ENCODE data around the gene NPC2.
A peak's percentile ranks its signal among the peaks of the same experiment; 100 is the strongest.

The NPC2 gene

DNA sequence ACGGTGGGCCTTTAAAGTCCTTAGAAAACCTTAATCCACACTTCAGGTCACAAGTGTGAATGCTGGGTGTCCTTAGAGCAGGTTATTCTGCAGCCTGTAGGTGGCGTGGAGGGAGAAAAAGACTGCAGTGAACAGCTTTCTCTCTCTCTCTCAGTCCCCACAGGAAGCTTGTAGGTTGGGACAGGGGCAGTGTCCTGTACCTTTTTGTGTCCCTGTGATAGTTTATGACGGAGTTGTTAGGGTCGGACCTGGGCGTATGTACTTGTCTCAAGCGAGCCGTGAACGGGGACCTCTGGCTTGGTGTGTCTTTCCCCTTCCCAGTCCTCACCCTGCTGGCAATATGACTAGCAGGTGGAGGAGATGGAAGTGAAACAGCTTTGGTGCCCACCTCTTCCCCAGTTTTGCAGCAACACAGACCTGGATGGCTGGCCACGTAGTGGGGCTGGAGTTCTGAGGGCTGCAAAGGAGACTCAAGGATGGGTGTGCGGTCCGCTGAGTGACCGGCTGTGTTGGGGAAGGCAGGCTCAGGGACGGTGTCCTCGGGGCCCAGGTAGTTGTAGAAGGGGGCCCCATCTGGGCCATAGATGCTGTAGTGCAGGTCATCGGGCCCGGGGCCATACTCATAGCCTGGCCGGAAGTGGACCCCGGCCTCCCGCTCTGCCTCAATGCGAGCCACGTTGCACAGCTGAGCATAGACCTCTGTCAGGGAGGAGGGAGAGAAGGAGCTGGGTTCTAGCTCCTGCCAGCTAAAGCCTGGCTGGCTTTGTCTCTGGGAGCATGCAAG is 9.3 kb upstream of the NPC2 start:
- Mint-ChIP-seq H3K9me3 (no peaks in the 10 kb centered on the region), H3K27ac (no peak overlapping the region), H3K4me1 (no peaks in the 10 kb centered on the region), H3K36me3 (ENCODE audit: low read depth) (peaks cover 1% of the 10 kb centered on the region), H3K27me3 (no peaks in the 10 kb centered on the region), H3K4me3 (no peak overlapping the region)
- ATAC-seq (peak; percentile 38), DNase-seq (no peak)

DNA sequence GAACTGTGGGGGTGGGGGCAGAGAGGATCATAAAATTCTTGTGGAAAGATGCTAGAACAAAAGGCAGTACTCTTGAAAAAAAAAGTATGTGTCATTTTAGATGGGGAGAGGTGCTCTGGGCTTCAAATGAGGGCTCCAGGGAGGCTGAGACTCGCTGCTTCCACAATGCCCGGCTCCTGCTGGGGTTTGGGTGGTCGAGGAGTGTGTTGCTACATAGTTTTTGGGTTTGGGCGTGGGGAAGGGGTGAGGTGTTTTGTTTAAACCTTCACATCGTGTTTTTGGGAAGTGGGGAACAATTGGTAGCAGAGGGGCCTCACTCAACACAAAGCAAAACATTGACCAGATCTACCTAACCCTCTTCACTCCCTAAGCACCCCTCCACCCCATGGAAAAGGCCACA is 8.6 kb upstream of the NPC2 start:
- DNase-seq (no peak), ATAC-seq (no peak)
- Mint-ChIP-seq H3K4me3 (no peak overlapping the region), H3K4me1 (no peaks in the 10 kb centered on the region), H3K9me3 (no peaks in the 10 kb centered on the region), H3K27ac (no peak overlapping the region), H3K27me3 (no peaks in the 10 kb centered on the region), H3K36me3 (ENCODE audit: low read depth) (peaks cover 1% of the 10 kb centered on the region)

DNA sequence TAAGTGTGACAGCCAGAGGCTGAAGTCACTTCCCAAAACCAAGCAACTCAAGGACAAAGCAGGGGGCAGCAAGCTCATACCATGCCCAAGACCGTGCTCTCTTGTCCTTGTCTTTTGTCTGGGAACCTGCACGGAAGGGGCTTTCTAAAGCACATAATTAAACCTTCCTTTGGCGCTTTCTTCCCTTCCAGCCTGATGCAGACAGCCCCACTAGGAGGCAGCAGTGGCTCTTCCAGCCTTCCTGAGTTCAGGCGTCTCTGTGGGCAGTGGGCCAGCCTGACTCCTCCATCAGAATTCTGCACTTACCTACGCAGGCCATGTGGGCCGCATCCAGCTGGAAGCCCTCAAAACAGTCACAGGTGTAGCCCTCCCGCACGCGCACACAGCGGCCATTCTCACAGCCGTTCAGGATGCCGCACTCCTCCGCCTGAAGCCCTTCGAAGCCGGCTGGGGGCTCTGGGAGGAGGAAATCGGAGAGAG is 8.1 kb upstream of the NPC2 start:
- ATAC-seq = no peak
- Mint-ChIP-seq H3K4me3 (no peak overlapping the region), H3K4me1 (no peaks in the 10 kb centered on the region), H3K27ac (no peak overlapping the region), H3K9me3 (no peaks in the 10 kb centered on the region), H3K36me3 (ENCODE audit: low read depth) (peaks cover 3% of the 10 kb centered on the region), H3K27me3 (no peaks in the 10 kb centered on the region)
- no peak for DNase-seq

DNA sequence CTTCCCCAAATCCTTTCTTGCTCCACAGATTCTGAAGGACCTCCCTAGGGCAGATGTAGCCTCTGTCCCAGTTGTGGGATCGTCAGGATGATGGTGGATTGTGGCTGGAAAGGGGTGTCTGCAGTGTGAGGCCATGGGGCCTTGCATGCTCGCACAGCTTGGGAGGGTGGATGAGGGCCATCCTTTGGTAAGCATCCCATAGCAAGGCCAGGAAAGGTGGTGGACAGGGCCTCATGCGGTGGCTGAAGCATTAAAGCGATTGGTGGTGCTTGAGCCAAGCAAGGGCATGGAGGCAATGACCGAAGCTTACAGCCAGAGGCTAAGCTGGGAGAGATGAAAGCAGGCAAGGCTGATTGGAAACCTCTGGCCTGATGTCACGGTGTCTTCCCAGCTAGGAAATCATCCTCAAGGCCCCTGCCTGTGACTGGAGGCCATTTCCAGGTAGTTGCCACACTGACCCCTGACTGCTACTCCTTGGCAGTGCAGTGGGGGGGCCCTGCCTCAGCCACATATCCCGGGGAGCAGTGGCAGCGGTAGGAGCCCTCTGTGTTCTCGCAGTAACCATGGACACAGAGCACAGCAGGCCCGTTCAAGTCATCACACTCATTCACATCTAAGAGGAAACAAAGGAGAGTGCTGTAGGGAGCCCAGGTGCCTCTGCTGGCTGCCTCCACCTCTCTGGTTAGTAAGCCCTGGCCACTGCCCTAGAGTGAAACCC is 7.5 kb upstream of the NPC2 start:
- no peaks in the 10 kb centered on the region for H3K27me3 Mint-ChIP-seq

DNA sequence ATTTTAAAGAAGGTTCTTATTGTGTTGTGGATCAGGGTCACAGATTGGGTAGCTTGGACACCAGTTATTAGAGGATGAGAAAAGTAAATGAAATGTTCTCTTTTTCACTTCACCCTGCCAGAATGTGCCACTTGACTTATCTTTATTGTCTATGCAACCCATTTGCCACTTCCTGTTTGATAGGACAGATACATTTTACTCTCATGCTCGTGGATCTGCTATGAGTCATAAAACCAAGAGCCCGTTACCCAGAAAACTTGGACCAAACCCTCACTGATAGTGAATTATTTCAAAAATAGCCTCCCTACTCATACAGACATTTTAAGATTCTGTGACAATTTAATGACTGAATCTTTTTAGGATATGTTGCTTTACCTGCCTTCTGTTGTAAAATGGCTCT is 2.3 kb upstream of the NPC2 start:
- H3K4me3 Mint-ChIP-seq = no peak overlapping the region
- no peaks in the 10 kb centered on the region for H3K27me3 Mint-ChIP-seq
- peaks cover 24% of the 10 kb centered on the region for H3K4me1 Mint-ChIP-seq
- H3K36me3 Mint-ChIP-seq (ENCODE audit: low read depth) = peaks cover 3% of the 10 kb centered on the region
- H3K9me3 Mint-ChIP-seq = no peaks in the 10 kb centered on the region
- no peak for DNase-seq
- no peak for ATAC-seq
- peak overlapping the region; percentile 90 for H3K27ac Mint-ChIP-seq

More for the DNA sequence above, 7.5 kb upstream of the NPC2 start:
- peaks cover 3% of the 10 kb centered on the region for H3K36me3 Mint-ChIP-seq (ENCODE audit: low read depth)
- DNase-seq (no peak), ATAC-seq (no peak)
- H3K4me1 Mint-ChIP-seq = peaks cover 4% of the 10 kb centered on the region
- H3K4me3 Mint-ChIP-seq = no peak overlapping the region
- no peak overlapping the region for H3K27ac Mint-ChIP-seq
- H3K9me3 Mint-ChIP-seq = no peaks in the 10 kb centered on the region

DNA sequence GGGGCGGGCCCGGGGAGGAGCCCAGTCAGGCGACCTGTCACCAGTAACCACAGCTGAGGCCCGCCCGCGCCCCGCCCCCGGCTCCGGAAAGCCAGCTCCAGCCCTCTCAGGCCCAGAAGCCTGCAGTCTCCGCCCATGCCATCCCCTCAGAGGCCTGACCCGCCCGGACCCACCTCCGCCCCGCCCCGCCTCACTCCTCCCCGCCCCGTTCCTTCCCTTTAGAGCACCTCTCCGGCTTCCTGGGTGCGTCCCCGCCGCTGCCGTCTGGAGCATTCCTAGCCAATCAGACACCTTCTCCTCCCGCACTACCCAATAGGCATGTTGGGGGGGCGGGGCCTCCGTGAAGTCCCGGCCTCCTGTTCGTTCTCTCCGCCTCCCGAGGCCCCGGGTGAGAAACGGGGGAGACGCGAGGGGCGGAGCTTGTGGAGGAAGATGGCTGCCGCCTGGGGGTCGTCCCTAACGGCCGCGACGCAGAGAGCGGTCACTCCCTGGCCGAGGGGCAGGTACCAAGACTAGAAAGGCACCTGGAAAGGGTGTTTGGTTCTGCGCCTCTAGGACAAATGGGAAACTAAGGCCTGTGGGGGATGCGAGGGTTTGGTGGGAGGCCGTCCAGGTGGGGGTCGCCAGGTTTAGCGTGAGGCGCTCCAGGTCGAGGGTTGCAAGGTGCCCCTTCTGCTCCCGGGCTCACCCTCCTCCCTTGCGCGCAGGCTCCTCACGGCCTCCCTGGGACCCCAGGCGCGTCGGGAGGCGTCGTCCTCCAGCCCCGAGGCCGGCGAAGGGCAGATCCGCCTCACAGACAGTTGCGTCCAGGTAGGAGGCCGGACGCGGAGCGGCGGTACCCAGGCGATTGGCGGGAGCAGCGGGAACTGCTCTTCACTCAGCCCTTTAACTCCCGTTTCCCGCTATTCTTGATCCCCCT is 497 bp upstream of the NPC2 start, which contains the start of gene ISCA2:
TSS of gene ISCA2 (plus strand) at position 423 of the 919 bp plus-strand sequence. CDS start at position 433, 10 bp downstream.
- H3K4me1 Mint-ChIP-seq = peaks cover 34% of the 10 kb centered on the region
- no peak within 1 kb of the TSS for H3K4me3 Mint-ChIP-seq
- no peaks in the 10 kb centered on the region for H3K27me3 Mint-ChIP-seq
- H3K9me3 Mint-ChIP-seq = no peaks in the 10 kb centered on the region
- DNase-seq = peak; percentile 100
- H3K27ac Mint-ChIP-seq = peak within 1 kb of the TSS; percentile 90
- peaks cover 2% of the 10 kb centered on the region for H3K36me3 Mint-ChIP-seq (ENCODE audit: low read depth)
- peak; percentile 97 for ATAC-seq

DNA sequence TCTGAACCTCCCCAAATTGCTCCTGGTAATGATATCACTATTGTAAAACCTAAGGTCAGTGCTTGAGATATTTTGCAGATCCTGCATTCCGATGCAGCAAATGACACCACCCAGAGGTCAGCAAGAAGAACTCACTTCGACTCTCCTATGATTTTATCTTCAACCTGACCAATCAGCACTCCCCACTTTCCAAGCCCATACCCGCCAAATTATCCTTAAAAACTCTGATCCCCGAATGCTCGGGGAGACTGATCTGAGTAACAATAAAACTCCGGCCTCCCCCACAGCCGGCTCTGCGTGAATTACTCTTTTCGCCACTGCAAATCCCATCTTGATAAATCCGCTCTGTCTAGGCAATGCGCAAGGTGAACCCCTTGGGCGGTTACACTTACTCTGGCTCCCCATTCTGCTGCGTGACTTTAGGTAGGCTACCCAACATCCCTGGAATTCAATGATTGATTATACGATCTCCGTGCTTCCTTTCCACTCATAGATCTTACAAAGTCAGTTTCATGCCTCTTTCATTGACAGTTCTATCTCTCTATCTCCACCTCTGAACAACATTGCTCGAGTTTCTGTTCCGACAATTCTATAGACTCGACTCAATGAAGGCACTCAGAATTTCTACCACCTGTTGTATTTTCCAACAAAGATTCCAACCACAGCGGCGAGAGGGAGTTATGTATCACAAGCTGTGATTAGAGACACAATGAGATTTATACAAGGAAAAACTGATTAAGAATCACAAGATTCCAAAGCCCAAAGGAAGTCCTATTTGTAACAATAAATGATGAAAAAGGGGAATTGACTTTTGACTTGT is 939 bp downstream of the NPC2 start:
- Mint-ChIP-seq H3K9me3 (no peaks in the 10 kb centered on the region), H3K4me3 (no peak overlapping the region), H3K27ac (no peak overlapping the region), H3K4me1 (peaks cover 34% of the 10 kb centered on the region), H3K36me3 (ENCODE audit: low read depth) (peaks cover 2% of the 10 kb centered on the region), H3K27me3 (no peaks in the 10 kb centered on the region)
- no peak for DNase-seq
- no peak for ATAC-seq

DNA sequence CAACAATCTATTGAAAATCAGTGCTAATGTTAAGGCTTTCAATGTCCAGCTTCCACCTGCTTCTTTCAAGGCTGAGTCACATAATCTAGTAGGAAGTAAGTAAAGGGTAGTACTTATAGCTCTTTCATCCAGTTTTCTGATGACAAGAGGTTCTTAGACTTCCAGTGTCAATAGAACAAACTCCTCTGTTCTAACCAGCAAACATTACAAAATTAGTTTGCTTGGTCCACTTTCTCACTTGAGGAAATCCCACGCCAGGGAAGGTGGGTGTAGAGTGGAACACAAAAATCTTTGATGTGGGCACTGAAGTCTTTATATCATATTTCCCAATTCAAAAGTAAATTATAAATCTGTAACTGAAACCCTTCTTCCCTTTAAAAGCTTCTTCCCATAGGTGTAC is 2.6 kb downstream of the NPC2 start:
- H3K4me1 Mint-ChIP-seq = peaks cover 29% of the 10 kb centered on the region
- no peaks in the 10 kb centered on the region for H3K9me3 Mint-ChIP-seq
- DNase-seq (no peak), ATAC-seq (no peak)
- no peaks in the 10 kb centered on the region for H3K27me3 Mint-ChIP-seq
- no peak overlapping the region for H3K4me3 Mint-ChIP-seq
- no peak overlapping the region for H3K27ac Mint-ChIP-seq
- no peaks in the 10 kb centered on the region for H3K36me3 Mint-ChIP-seq (ENCODE audit: low read depth)

DNA sequence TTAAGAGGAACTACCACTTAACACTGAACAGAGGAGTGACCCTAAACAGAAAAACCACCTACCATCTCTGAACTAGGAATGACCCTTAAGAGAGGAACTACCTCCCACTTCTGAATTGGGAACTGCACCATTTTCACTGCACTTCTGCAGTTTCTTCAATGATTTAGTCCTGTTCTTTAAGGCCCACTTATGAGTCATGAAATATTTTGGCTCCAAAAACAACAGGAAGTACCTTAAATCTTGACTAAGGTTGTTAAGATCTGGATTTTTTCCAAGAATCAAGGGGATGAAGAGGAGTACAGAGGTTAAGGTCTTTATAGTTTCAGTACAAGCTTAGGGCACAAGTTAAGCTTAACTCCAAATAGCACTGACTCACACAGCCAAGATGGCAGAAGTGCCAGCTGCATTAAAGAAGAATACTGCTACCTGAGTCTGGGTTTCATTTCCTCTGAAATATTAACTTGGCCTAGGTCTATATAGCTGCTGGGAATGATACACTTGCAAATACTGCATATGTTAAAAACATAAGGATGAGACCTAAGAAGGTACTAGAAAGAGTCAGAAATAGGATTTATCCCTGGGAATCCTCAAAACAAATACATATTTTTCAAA is 4.2 kb downstream of the NPC2 start:
- DNase-seq = no peak
- no peak for ATAC-seq
- H3K27me3 Mint-ChIP-seq = no peaks in the 10 kb centered on the region
- H3K27ac Mint-ChIP-seq = peak overlapping the region; percentile 46
- peaks cover 15% of the 10 kb centered on the region for H3K4me1 Mint-ChIP-seq
- H3K36me3 Mint-ChIP-seq (ENCODE audit: low read depth) = no peaks in the 10 kb centered on the region
- no peaks in the 10 kb centered on the region for H3K9me3 Mint-ChIP-seq
- H3K4me3 Mint-ChIP-seq = no peak overlapping the region

DNA sequence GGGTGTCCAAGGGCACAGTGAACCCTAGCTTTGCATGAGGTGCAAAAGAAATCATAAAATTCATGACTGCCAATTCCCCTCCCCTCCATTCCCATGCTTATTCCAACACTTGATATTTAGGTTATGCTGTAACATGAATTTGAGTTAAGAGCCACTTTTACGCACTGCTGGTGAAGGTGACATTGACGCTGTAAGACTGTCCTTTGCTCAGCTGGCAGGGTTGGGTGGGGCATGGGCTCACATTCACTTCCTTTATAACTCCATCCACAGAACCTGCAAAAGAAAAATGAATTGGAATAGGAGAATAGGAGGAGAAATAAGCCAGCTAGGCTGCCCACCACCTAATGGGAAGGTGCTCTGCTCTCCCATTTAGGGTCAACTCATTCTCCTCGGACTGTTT is 6.9 kb downstream of the NPC2 start:
- Mint-ChIP-seq H3K9me3 (no peaks in the 10 kb centered on the region), H3K36me3 (ENCODE audit: low read depth) (peaks cover 3% of the 10 kb centered on the region), H3K27me3 (no peaks in the 10 kb centered on the region), H3K4me1 (peaks cover 11% of the 10 kb centered on the region), H3K4me3 (no peak overlapping the region), H3K27ac (no peak overlapping the region)
- DNase-seq = no peak
- no peak for ATAC-seq

DNA sequence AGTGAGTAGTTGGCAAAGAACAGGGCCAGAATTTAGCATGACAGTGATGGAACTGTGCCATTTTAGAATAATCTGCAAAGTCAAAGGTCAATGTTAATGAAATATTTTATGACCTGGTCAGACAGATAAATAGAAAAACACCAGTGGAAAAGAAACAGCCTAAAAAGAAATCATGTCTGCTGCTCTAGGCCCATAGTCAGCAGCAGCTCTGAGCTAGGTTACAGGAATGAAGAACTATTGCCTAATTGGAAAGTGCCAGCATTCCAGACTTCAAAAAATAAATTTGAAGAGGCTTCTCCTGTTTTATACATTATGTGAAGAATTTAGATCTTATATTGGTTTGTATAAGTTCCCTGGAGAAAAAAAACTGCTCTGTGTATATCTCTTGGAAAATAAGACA is 9.8 kb downstream of the NPC2 start:
- ATAC-seq (no peak), DNase-seq (no peak)
- peaks cover 3% of the 10 kb centered on the region for H3K36me3 Mint-ChIP-seq (ENCODE audit: low read depth)
- H3K9me3 Mint-ChIP-seq = no peaks in the 10 kb centered on the region
- H3K4me1 Mint-ChIP-seq = no peaks in the 10 kb centered on the region
- H3K27ac Mint-ChIP-seq = no peak overlapping the region
- no peak overlapping the region for H3K4me3 Mint-ChIP-seq
- no peaks in the 10 kb centered on the region for H3K27me3 Mint-ChIP-seq

DNA sequence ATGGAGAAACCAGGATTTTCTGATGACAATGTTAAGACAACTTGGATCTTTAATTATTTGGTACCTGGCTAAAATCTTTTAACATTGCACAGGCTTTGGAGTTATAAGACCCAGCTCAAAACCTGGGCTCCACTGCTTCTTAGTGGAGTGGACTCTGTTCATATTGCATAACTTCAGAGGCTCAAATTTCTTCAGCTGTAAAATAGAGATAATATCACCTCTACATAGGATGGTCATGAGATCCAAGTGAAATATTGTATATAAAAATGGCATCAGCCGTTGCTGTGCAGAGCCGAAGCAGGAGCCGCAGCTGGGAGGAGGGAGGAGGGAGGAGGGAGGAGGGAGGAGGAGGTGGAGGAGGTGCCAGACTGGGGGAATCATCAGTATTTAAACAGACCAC is 10.5 kb downstream of the NPC2 start:
- Mint-ChIP-seq H3K4me3 (no peak overlapping the region), H3K36me3 (ENCODE audit: low read depth) (peaks cover 3% of the 10 kb centered on the region), H3K9me3 (no peaks in the 10 kb centered on the region), H3K27ac (no peak overlapping the region), H3K4me1 (no peaks in the 10 kb centered on the region), H3K27me3 (no peaks in the 10 kb centered on the region)
- DNase-seq (no peak), ATAC-seq (no peak)

DNA sequence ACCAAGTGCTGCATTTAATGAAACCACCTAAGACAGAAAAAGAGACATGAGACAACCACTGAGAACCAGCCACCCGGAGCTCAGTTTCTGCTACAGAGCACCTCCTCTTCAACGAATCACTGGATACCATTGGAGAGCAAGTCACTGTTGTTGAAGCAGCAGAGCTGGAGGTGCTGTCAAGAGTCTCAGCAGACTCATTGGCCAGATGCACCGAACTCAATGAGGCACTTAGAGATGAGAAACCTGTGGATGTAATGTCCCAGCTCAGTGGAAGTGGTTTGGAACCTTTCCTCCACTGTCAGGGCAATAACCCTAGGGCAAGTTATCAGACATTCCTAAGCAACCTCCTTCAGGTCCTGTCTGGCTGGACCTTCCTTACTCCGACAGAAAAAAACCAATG is 13.1 kb downstream of the NPC2 start:
- no peak overlapping the region for H3K27ac Mint-ChIP-seq
- no peak overlapping the region for H3K4me3 Mint-ChIP-seq
- H3K36me3 Mint-ChIP-seq (ENCODE audit: low read depth) = peaks cover 3% of the 10 kb centered on the region
- H3K9me3 Mint-ChIP-seq = no peaks in the 10 kb centered on the region
- no peak for DNase-seq
- no peaks in the 10 kb centered on the region for H3K4me1 Mint-ChIP-seq
- no peak for ATAC-seq
- H3K27me3 Mint-ChIP-seq = no peaks in the 10 kb centered on the region
